K562 (cell line): ENCODE results near the gene CNTFR. TPM values are rescaled to one million over a fixed set of nuclear protein-coding genes. Genes with fewer than 3 reads are reported as not detected.

Experiments used
- ATAC-seq: fragments of 200-7000 bp; cut with Tn5 transposase; 3 replicates; pipeline ENCODE4 v1.9.1; 2020; ENCODE audit warnings: moderate library complexity
- BruUV-seq: library from RNA; stranded (reverse); fragments of 400-500 nt; replicated peaks from 2 replicates; lab custom pipeline; 2021; lab: Mats Ljungman, UMichigan
- CTCF ChIA-PET: fragments of 300-600 bp; formaldehyde crosslinking; extraction: SDS; loops from one replicate; lab custom pipeline; 2021; ENCODE audit warnings: low intra/inter-chr PET ratio; lab: Yijun Ruan, JAX
- POLR2A ChIA-PET: fragments of 300-600, 350-650 bp; sonication (Branson Sonifier 250); formaldehyde crosslinking; extraction: SDS; loops from one replicate; lab custom pipeline; 2021; ENCODE audit warnings: antibody characterized with exemption, inconsistent platforms; lab: Yijun Ruan, JAX
- DNase-seq, 4 experiments: peaks; one replicate each; pipeline versions ENCODE4 v3.0.0 to v3.0.0-alpha.2; 2011 to 2018; ENCODE audit warnings: low spot score in 3 of 4, mixed read lengths in 3 of 4; ENCODE audit errors: extremely low read depth in 1 of 4
- FAIRE-seq: peaks from 2 replicates; lab custom pipeline; 2011; peaks lifted over from hg19 to GRCh38; lab: Jason Lieb, UNC
- H2AFZ ChIP-seq: 2 replicates; pipeline ENCODE4 v1.6.0; 2011; ENCODE audit warnings: low read depth, low read length, control low read depth, inconsistent platforms
- H3K27ac ChIP-seq: fragments of 200-600 bp; 3 replicates; pipeline ENCODE4 v1.8.0; 2011; ENCODE audit warnings: low read depth, mild to moderate bottlenecking, control low read depth, inconsistent platforms, low read length, moderate library complexity, mixed read lengths; ENCODE audit errors: extremely low read depth
- H3K27me3 ChIP-seq, 2 experiments: fragments of 300-600 bp in 1 of 2; 2 replicates in 1 of 2; 3 replicates in 1 of 2; pipeline versions ENCODE4 v1.6.0 to v1.8.0; 2011; ENCODE audit warnings: inconsistent platforms in 2 of 2, low read length in 2 of 2, mild to moderate bottlenecking in 1 of 2, mixed read lengths in 1 of 2, moderate library complexity in 1 of 2; ENCODE audit not compliant: control insufficient read depth in 2 of 2, insufficient read depth in 2 of 2
- H3K36me3 ChIP-seq: fragments of 300-600 bp; 3 replicates; pipeline ENCODE4 v1.8.0; 2011; ENCODE audit warnings: mild to moderate bottlenecking, low read length, inconsistent platforms; ENCODE audit not compliant: control insufficient read depth, insufficient read depth
- H3K4me1 ChIP-seq, 2 experiments: fragments of 200-600 bp in 1 of 2; replicated peaks in 1 of 2; 2 replicates in 1 of 2; 3 replicates in 1 of 2; pipeline versions ENCODE4 v1.5.1 to v1.8.0; 2011; ENCODE audit warnings: inconsistent platforms in 2 of 2, low read length in 2 of 2, mild to moderate bottlenecking in 1 of 2, mixed read lengths in 1 of 2, moderate library complexity in 1 of 2; ENCODE audit not compliant: control insufficient read depth in 2 of 2, insufficient read depth in 2 of 2
- H3K4me2 ChIP-seq: 2 replicates; pipeline ENCODE4 v1.6.1; 2011; ENCODE audit warnings: low read length, control low read depth, inconsistent platforms, mixed read lengths; ENCODE audit not compliant: insufficient read depth
- H3K4me3 ChIP-seq: fragments of 200-600 bp; sonication (generic), shearing (Covaris generic); 2 replicates; pipeline ENCODE4 v1.5.1; 2016; ENCODE audit warnings: control low read depth, inconsistent platforms
- H3K79me2 ChIP-seq: fragments of 200-600 bp; 3 replicates; pipeline ENCODE4 v1.8.0; 2011; ENCODE audit warnings: low read length, inconsistent platforms; ENCODE audit not compliant: control insufficient read depth, insufficient read depth
- H3K9ac ChIP-seq, 2 experiments: 2 replicates each; pipeline versions ENCODE4 v1.6.0 to v1.6.1; 2011; ENCODE audit warnings: low read depth in 2 of 2, low read length in 2 of 2, control low read depth in 1 of 2, inconsistent platforms in 1 of 2, mild to moderate bottlenecking in 1 of 2, mixed read lengths in 1 of 2; ENCODE audit not compliant: insufficient read depth in 1 of 2
- H3K9me1 ChIP-seq: one replicate; pipeline ENCODE4 v1.6.0; 2011; ENCODE audit warnings: inconsistent platforms, mild to moderate bottlenecking, low read length, moderate library complexity; ENCODE audit not compliant: control insufficient read depth, insufficient read depth
- H3K9me3 ChIP-seq: replicated peaks from 2 replicates; pipeline ENCODE4 v1.5.1; 2011; ENCODE audit warnings: low read depth, low read length, inconsistent platforms; ENCODE audit not compliant: control insufficient read depth, insufficient read depth
- H4K20me1 ChIP-seq: replicated peaks from 2 replicates; pipeline ENCODE4 v1.6.1; 2011; ENCODE audit warnings: low read length, inconsistent platforms, mixed read lengths; ENCODE audit not compliant: control insufficient read depth, insufficient read depth
- ATF6 ChIP-seq: sonication (generic); formaldehyde crosslinking; IDR thresholded peaks from 2 replicates; pipeline ENCODE4 v1.4.0; 2020; ENCODE audit warnings: mild to moderate bottlenecking, missing genetic modification reagents
- CHD4 ChIP-seq: fragments of 200-600 bp; sonication (generic); IDR thresholded peaks from 3 replicates; pipeline ENCODE4 v1.6.1; 2012; ENCODE audit warnings: low read depth, mild to moderate bottlenecking, mixed read lengths, low read length, inconsistent platforms; ENCODE audit not compliant: insufficient read depth, insufficient replicate concordance, poor library complexity, severe bottlenecking
- DNMT1 ChIP-seq: fragments of 450-650 bp; IDR thresholded peaks from 2 replicates; pipeline ENCODE4 v1.6.1; 2016; ENCODE audit warnings: antibody characterized with exemption, mild to moderate bottlenecking
- ETV1 ChIP-seq: fragments of 450-650 bp; conservative IDR thresholded peaks from 2 replicates; pipeline ENCODE4 v1.6.1; 2016; ENCODE audit warnings: missing genetic modification characterization, control low read depth, low read depth, missing compliant biosample characterization
- EWSR1 ChIP-seq: fragments of 450-650 bp; IDR thresholded peaks from 2 replicates; pipeline ENCODE4 v1.6.1; 2018; ENCODE audit warnings: borderline replicate concordance, mild to moderate bottlenecking, low read depth, moderate library complexity; ENCODE audit not compliant: partially characterized antibody
- SNAPC5 ChIP-seq: fragments of 250-450 bp; sonication (Bioruptor Pico); IDR thresholded peaks from 2 replicates; pipeline ENCODE4 v1.8.0; 2021; ENCODE audit warnings: moderate library complexity, mild to moderate bottlenecking, inconsistent platforms
- THRAP3 ChIP-seq: fragments of 450-650 bp; IDR thresholded peaks from 2 replicates; pipeline ENCODE4 v1.6.1; 2016; ENCODE audit warnings: mild to moderate bottlenecking, inconsistent platforms, borderline replicate concordance
- ZBTB11 ChIP-seq, 3 experiments: fragments of 200-800 bp in 1 of 3; fragments of 250-450 bp in 1 of 3; fragments of 450-650 bp in 1 of 3; sonication (Bioruptor Pico) in 1 of 3; sonication (Bioruptor generic) in 1 of 3; formaldehyde crosslinking in 1 of 3; IDR thresholded peaks; 2 replicates each; pipeline versions ENCODE4 v1.6.1 to v1.8.0; 2016 to 2022; ENCODE audit warnings: mild to moderate bottlenecking in 2 of 3, missing genetic modification characterization in 2 of 3, missing compliant biosample characterization in 1 of 3, moderate library complexity in 1 of 3
- ZNF174 ChIP-seq: fragments of 250-450 bp; sonication (Bioruptor Pico); IDR thresholded peaks from 2 replicates; pipeline ENCODE4 v1.4.0; 2020; ENCODE audit warnings: mild to moderate bottlenecking
- ZNF717 ChIP-seq: fragments of 250-450 bp; sonication (Bioruptor Pico); IDR thresholded peaks from 2 replicates; pipeline ENCODE4 v1.5.0; 2021
- WGBS: fragments of 100-300 bp; shearing (Covaris generic); methylation state at CpG from one replicate; pipeline ENCODE4 v1.1.6; 2016; ENCODE audit warnings: low coverage, mixed read lengths; ENCODE audit not compliant: insufficient coverage; ENCODE audit errors: missing lambda C conversion rate; 5-methylcytosine and 5-hydroxymethylcytosine counted together
- in situ Hi-C: fragments of 300-500 bp; cut with MboI; formaldehyde crosslinking; loops from 4 replicates; pipeline ENCODE4 v1.15.0; 2018; ENCODE audit warnings: inconsistent platforms, mixed read lengths
- intact Hi-C: fragments of 100-400 bp; cut with micrococcal nuclease; formaldehyde crosslinking; loops from 2 replicates; pipeline ENCODE4 v1.14.2; 2022
- polyA plus RNA-seq, 8 experiments: library from polyadenylated mRNA; depleted of rRNA in 4 of 8; stranded (reverse) in 5 of 8; unstranded in 3 of 8; fragments of >200 nt; fragmentation: Nextera tagmentation in 2 of 8; fragmentation: Illumina TruSeq in 1 of 8; extraction: Ambion mirVana in 2 of 8; extraction: Trizol in 1 of 8; gene quantifications; 2 replicates each; pipeline versions ENCODE4 v1.2.1 to v1.2.3, GENCODE V29; 2011 to 2014; ENCODE audit warnings: inconsistent platforms in 1 of 8, missing spikeins in 1 of 8
- total RNA-seq, 7 experiments: library from RNA; depleted of rRNA in 6 of 7; stranded (reverse); fragments of >200 nt in 6 of 7; fragmentation: Illumina TruSeq in 2 of 7; extraction: Trizol in 2 of 7; gene quantifications; 2 replicates each; pipeline versions ENCODE4 v1.2.1 to v1.2.3, GENCODE V29; 2011 to 2021; ENCODE audit warnings: low replicate concordance in 1 of 7

Gene CNTFR
- total and polyA plus RNA-seq, 9 of the 15 experiments (the other 6 are each of a cell fraction or from before 2014, with no cell fraction given) = not detected

- TF ChIP-seq ATF6 (CRISPR knock-in tag) (no peak), ZNF174 (CRISPR knock-in tag) (no peak)
Measured at GRCh38 chr9:34576597-34577399, 12.7 kb downstream of the CNTFR start (continued).

- intact Hi-C loops (no loop called here), in situ Hi-C loops (no loop called here)
- Histone ChIP-seq H3K36me3 (no peaks in the 10 kb centered on the region), H2AFZ (no peak overlapping the region), H3K27me3 (peaks cover 13 to 68% of the 10 kb centered on the region in 2 experiments; a peak in 4 of 5 replicates), H4K20me1 (peaks cover 4% of the 10 kb centered on the region), H3K4me3 (no peak overlapping the region), H3K79me2 (no peaks in the 10 kb centered on the region), H3K27ac (no peak overlapping the region), H3K9ac (no peak overlapping the region), H3K9me3 (no peaks in the 10 kb centered on the region), H3K4me1 (peaks cover 0 to 7% of the 10 kb centered on the region in 2 experiments; a peak in 2 of 5 replicates), H3K9me1 (no peaks in the 10 kb centered on the region), H3K4me2 (no peak overlapping the region)
- 3% methylated on average over 19 of the region's 21 CpGs for WGBS
- ChIA-PET POLR2A (interaction anchor here (0.7 kb wide), 1 partner anchor 27 kb away, joined by 3 read pairs; no protein-coding TSS in a partner anchor), CTCF (no interaction called here)
- no peak for ATAC-seq
- FAIRE-seq = no peak
- no peak for DNase-seq
- BruUV-seq = no TSS peak
- TF ChIP-seq SNAPC5 (CRISPR knock-in tag) = no peak
- TF ChIP-seq EWSR1 = no peak
- no peak for TF ChIP-seq ZBTB11 (CRISPR knock-in tag; IDR thresholded peaks at IDR 0.05)
- TF ChIP-seq ETV1 = no peak
- no peak for TF ChIP-seq THRAP3
- no peak for TF ChIP-seq DNMT1
- TF ChIP-seq ZNF717 (CRISPR knock-in tag) = no peak
- TF ChIP-seq CHD4 = no peak
Measured at GRCh38 chr9:34575862-34576596, 13.5 kb downstream of the CNTFR start.
